Loucy (cell line): Measurements from ENCODE around the gene ABTB2.
A peak's percentile ranks its signal among the peaks of the same experiment; 100 is the strongest.

ENCODE experiments used
- H2AFZ ChIP-seq: fragments of 200-600 bp; sonication (generic); 2 replicates; pipeline ENCODE4 v1.6.0; 2016; ENCODE audit warnings: antibody characterized with exemption, mild to moderate bottlenecking, low read length, moderate library complexity
- H3F3A ChIP-seq: fragments of 200-600 bp; 2 replicates; pipeline ENCODE4 v1.6.0; 2016; ENCODE audit warnings: antibody characterized with exemption, low read depth, mild to moderate bottlenecking
- H3K27me3 ChIP-seq: fragments of 200-600 bp; sonication (generic); 2 replicates; pipeline ENCODE4 v1.6.1; 2014; ENCODE audit warnings: low read length, mild to moderate bottlenecking; ENCODE audit not compliant: insufficient read depth, poor library complexity, severe bottlenecking
- H3K36me3 ChIP-seq: fragments of 200-600 bp; sonication (generic); 2 replicates; pipeline ENCODE4 v1.6.1; 2016; ENCODE audit warnings: low read length; ENCODE audit not compliant: insufficient read depth
- H3K4me1 ChIP-seq: fragments of 200-600 bp; sonication (generic); 2 replicates; pipeline ENCODE4 v1.5.1; 2014; ENCODE audit warnings: low read length, mild to moderate bottlenecking; ENCODE audit not compliant: insufficient read depth, poor library complexity, severe bottlenecking
- H3K4me2 ChIP-seq: fragments of 200-600 bp; sonication (generic); 2 replicates; pipeline ENCODE4 v1.6.0; 2014; ENCODE audit warnings: antibody characterized with exemption, low read length, low read depth, mild to moderate bottlenecking; ENCODE audit not compliant: poor library complexity, severe bottlenecking
- H3K4me3 ChIP-seq: fragments of 200-600 bp; sonication (generic); 2 replicates; pipeline ENCODE4 v1.5.1; 2014; ENCODE audit warnings: low read length, mild to moderate bottlenecking, mixed read lengths; ENCODE audit not compliant: poor library complexity, severe bottlenecking
- H3K79me2 ChIP-seq: fragments of 200-600 bp; sonication (generic); 2 replicates; pipeline ENCODE4 v1.6.1; 2014; ENCODE audit warnings: low read length; ENCODE audit not compliant: insufficient read depth
- H3K9ac ChIP-seq: fragments of 200-600 bp; sonication (generic); 2 replicates; pipeline ENCODE4 v1.6.0; 2014; ENCODE audit warnings: mild to moderate bottlenecking, low read depth, low read length, moderate library complexity; ENCODE audit not compliant: poor library complexity, severe bottlenecking
- H3K9me2 ChIP-seq: fragments of 200-600 bp; sonication (generic); replicated peaks from 2 replicates; pipeline ENCODE4 v1.6.1; 2016; ENCODE audit warnings: low read depth, low read length, mixed read lengths
- H3K9me3 ChIP-seq: fragments of 200-600 bp; sonication (generic); 2 replicates; pipeline ENCODE4 v1.6.1; 2014; ENCODE audit warnings: mild to moderate bottlenecking, antibody characterized with exemption, low read length, low read depth; ENCODE audit not compliant: insufficient read depth
- H4K20me1 ChIP-seq: fragments of 200-600 bp; sonication (generic); 2 replicates; pipeline ENCODE4 v1.6.0; 2014; ENCODE audit warnings: antibody characterized with exemption, low read length, mild to moderate bottlenecking; ENCODE audit not compliant: insufficient read depth, poor library complexity, severe bottlenecking
- CTCF ChIP-seq: fragments of 200-600 bp; sonication (generic); conservative IDR thresholded peaks from 2 replicates; pipeline ENCODE4 v1.5.1; 2014; ENCODE audit warnings: mild to moderate bottlenecking, antibody characterized with exemption, low read length
- EZH2phosphoT487 ChIP-seq: fragments of 200-600 bp; IDR thresholded peaks from 2 replicates; pipeline ENCODE4 v1.6.1; 2018; ENCODE audit warnings: antibody characterized with exemption, mild to moderate bottlenecking, moderate library complexity, borderline replicate concordance

The ABTB2 gene

GRCh38 chr11:34356130-34356529, 1.7 kb downstream of the ABTB2 start:
- Histone ChIP-seq H3K36me3 (no peaks in the 10 kb centered on the region), H3K9ac (no peak overlapping the region), H3K4me2 (peak overlapping the region; percentile 52)

GRCh38 chr11:34355726-34356125, 2.1 kb downstream of the ABTB2 start:
- Histone ChIP-seq H3K4me2 (peak overlapping the region; percentile 52), H3K9ac (no peak overlapping the region), H3K79me2 (no peaks in the 10 kb centered on the region), H2AFZ (no peak overlapping the region), H3K36me3 (no peaks in the 10 kb centered on the region), H3K9me2 (no peaks in the 10 kb centered on the region), H4K20me1 (peaks cover 5% of the 10 kb centered on the region), H3K4me3 (peak overlapping the region; percentile 25), H3K4me1 (peaks cover 36% of the 10 kb centered on the region), H3K27me3 (peaks cover 4% of the 10 kb centered on the region), H3F3A (no peaks in the 10 kb centered on the region), H3K9me3 (no peaks in the 10 kb centered on the region)
- TF ChIP-seq CTCF (no peak), EZH2phosphoT487 (no peak)

More at GRCh38 chr11:34356130-34356529, 1.7 kb downstream of the ABTB2 start:
- Histone ChIP-seq H4K20me1 (peaks cover 5% of the 10 kb centered on the region), H3K9me2 (no peaks in the 10 kb centered on the region), H3K9me3 (no peaks in the 10 kb centered on the region), H3F3A (no peaks in the 10 kb centered on the region), H3K79me2 (no peaks in the 10 kb centered on the region), H3K27me3 (peaks cover 4% of the 10 kb centered on the region), H3K4me3 (peak overlapping the region; percentile 25), H2AFZ (no peak overlapping the region), H3K4me1 (peaks cover 36% of the 10 kb centered on the region)
- TF ChIP-seq EZH2phosphoT487 (no peak), CTCF (peak; percentile 46)

- peaks cover 31% of the 10 kb centered on the region for H3K4me1 ChIP-seq
These were observed 3.0 kb downstream of the ABTB2 start for GRCh38 chr11:34354782-34355181.

More at GRCh38 chr11:34354782-34355181, 3.0 kb downstream of the ABTB2 start:
- no peaks in the 10 kb centered on the region for H3K9me2 ChIP-seq
- no peak overlapping the region for H3K9ac ChIP-seq
- H3K27me3 ChIP-seq: peaks cover 4% of the 10 kb centered on the region
- H3K4me2 ChIP-seq: peak overlapping the region; percentile 52
- H3F3A ChIP-seq: no peaks in the 10 kb centered on the region
- H2AFZ ChIP-seq: no peak overlapping the region
- H4K20me1 ChIP-seq: peaks cover 5% of the 10 kb centered on the region
- peak overlapping the region; percentile 13 for H3K4me3 ChIP-seq
- no peaks in the 10 kb centered on the region for H3K36me3 ChIP-seq
- no peaks in the 10 kb centered on the region for H3K79me2 ChIP-seq
- TF ChIP-seq EZH2phosphoT487: no peak
- no peak for TF ChIP-seq CTCF
- no peaks in the 10 kb centered on the region for H3K9me3 ChIP-seq
